Inflammatory macrophage (primary cell): ENCODE measurements around the gene FOXD3.

ENCODE experiments used
- DNase-seq, 2 donors: peaks; one replicate each; pipeline ENCODE4 v3.0.0-alpha.2; 2020 to 2022
- total RNA-seq, 18 experiments: gene quantifications; one replicate each; lab custom pipeline; 2026; ENCODE audit warnings: mixed read lengths in 6 of 18, inconsistent platforms in 2 of 18; lab: John Stamatoyannopoulos, UW

Gene FOXD3
- 0 to 7.0 (median 0) reads per million in 18 experiments for total RNA-seq

DNA sequence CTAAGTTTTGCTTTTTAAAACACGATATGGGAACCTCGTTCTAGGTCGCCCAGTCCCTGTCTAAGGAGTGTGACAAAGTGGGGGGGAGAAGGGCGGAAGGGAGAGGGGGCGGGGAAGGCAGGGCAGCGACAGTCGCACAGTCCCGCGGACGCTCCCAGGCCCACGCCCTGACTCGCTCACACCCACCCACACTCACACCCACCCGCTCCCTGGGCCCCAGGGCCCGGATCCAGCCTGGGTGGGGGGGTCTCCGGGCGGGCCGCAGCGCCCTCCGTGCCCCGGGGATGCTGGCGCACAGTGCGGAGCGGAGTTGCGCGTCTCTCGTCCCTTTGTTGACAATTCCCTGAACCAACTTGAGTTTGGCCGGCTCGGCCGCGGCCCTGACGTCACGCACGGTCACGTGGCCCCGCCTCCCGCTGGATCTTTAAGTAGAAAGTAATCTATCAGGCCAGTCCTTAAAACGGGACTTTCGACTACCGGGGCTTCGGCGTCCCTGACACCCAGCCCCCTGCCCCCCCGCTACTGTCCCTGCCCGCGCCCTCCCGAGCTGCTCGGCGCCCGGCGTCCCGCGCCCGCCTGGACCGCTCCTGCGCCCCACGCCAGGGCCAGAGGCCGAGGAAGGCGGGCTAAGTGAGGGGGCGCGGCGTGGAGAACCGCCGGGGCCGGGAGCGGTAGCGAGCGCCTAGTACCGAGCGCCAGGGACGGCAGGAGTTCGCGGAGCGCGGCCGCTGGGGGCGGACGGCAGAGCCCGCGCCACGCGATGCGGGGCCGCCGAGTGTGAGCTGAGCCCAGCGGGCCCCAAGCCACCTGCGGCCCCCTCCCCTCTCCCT is at the start of gene FOXD3:
FOXD3 (plus strand) TSS at position 454 of the 830 bp plus-strand sequence. CDS start 492 bp downstream, outside the sequence.
- peak; percentile 29 to 38 for DNase-seq

DNA sequence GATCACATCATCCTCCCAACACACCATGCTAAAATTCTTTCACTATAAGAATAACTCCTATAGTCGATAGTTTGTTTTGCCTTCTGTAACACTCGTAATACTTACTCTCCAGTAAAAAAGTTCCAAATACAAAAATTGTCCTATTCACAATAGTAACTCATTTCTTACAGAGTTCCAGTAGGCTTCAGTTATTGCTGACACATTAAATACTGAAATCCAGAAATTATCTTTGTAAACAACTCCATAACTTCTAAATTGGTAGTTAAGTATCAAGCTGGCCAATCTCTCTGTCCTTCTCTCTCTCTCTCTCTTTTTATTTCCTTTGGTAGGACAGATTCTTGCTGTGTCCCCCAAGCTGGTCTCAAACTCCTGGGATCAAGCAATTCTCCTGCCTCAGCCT is 49.6 kb upstream of the FOXD3 start:
- DNase-seq, result no peak

DNA sequence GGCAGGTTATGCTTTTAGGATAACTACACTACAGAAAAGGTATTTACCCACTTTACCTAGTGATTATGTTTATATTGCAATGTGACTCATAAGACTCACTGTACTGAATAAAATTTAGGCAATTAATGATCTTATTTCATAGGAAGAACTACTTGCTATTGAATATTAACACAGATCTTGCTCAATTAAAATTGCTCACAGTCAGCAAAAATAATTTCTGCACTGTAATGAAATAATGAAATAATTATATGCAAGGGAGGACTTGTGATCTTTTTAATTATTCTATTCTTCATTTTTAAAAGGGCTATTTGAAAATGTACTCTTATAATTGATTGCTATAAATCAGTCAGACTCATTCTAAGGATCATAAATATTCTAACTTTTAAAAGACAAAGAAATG is 48.0 kb upstream of the FOXD3 start:
- DNase-seq, result no peak

DNA sequence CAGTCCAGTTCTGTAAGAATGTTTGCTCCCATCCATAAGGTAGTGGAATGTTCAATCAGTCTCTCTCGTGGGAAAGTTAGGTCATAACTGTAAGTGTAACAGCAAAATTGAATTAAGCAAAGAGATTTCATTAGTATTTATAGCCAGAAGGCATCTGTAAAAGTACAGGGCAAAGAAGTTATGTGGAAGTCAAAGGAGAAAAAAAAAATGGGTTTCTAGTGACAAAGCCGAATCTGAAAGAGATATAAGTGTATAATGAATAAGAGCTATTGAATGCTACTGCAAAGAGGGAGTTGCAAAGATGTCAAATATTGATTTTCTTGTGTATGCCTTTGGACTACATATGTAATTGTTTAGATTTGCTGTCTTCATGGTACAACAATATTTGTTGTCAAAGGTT is 47.4 kb upstream of the FOXD3 start:
- DNase-seq, result no peak

DNA sequence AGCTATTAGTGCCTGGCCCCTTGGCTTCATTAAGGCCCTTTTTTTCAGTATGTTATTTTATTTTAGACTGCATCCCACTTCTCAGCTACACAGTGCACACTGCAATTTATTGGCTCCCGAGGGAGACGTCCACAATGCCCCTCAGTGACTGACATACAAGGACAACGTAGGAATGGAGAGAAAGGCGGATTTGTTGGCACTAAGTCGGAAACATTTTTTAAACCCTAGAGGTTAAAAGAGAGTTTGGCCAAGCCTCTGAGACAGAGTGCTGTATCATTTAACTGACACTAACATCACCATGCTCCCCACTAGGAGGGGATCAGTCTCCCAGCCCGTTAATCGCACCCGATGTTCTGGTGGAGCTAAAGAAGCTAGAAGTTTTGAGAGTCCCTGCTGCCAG is 45.7 kb upstream of the FOXD3 start:
- DNase-seq, result no peak

GRCh38 chr1:63277195-63278192 is 44.9 kb upstream of the FOXD3 start:
- no peak for DNase-seq

DNA sequence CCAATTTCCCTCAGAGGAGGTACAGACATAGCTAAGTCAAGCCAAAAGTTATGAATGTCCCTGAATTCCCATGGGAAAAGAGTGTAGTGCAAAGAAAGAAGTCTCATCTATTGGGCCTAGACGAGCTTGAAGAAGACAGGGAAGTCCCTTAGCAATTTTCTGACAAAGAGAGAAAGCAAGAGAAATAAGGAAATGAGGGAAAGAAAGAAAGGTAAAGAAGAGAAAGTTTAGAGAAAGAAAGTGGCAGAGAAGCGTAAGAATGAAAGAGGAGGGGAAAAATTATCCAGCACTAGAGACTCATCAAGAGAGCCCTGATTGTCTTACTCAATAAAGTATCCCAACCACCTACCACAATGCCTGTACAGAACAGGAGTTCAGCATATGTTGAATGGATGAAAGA is 40.6 kb upstream of the FOXD3 start:
- DNase-seq, result no peak

DNA sequence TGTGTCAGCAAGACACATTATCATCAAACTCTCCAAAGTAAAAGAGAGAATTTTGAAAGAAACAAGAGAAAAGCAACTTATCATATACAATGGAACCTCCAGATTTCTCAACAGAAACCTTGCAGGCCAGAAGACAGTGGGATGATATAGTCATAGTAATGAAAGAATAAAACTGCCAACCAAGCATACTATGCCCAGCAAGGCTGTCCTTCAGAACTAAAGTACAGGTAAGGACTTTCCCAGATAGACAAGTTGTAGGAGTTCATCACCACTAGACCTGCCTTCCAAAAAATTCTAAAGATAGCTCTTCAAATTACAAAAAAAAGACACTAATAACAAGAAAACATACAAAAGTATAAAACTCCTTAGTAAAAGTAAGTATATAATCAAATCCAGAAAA is 33.2 kb upstream of the FOXD3 start:
- no peak for DNase-seq

DNA sequence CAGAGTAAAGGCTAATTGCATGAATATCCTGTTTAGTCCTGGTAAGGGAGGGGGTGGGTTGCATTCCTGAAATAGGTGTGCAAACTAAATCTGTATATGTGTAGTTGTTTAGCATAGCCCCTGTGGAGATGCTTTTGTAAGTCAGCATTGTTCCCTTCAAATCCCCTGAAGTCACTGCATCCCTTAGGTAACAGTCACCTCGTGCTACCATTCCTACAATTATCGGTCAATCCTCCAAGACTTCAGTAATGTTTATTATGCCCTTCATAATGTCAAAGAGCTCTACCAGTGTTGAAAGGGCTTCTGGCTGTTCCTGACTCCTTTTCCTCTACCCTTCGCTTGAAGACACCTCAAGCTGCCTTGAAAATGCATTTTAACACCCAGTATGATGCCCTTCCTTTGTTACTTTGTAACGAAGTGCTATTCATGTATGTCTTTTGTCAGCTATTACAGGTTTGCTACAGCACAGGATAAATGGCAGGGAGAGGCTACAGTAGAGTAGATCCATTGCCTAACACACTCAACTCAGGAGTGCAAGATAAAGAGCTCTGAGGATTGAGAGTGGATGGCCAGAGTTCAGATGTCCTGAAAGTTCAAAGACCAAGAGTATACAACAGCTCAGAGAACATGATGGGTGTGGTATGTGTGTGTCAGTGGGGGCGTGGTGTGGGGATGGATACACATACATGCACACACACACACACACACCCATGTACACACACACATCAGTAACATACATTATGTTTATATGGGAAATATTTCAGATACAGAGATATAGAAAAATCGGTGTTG is 27.4 kb upstream of the FOXD3 start:
- DNase-seq, result no peak

DNA sequence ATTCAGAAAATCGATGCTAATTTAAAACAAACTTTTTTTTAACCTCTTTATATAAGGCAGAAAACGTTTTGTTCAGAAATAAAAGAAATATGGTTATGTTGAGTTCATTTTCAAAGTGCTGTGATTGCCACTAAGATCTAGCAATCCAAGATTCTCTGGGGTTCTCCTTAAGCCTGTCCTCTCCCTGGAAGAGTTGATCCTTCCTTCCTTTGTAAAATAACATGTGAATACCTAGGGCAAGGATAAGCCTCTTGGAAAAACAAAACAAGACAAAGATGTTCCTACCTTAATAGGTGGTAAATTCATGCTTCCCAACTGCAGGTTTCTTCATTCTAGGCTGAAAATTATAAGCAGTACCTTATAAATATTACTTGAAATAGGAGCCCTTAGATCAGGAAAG is 18.0 kb upstream of the FOXD3 start:
- no peak for DNase-seq

GRCh38 chr1:63305043-63305442 is 17.3 kb upstream of the FOXD3 start:
- no peak for DNase-seq

DNA sequence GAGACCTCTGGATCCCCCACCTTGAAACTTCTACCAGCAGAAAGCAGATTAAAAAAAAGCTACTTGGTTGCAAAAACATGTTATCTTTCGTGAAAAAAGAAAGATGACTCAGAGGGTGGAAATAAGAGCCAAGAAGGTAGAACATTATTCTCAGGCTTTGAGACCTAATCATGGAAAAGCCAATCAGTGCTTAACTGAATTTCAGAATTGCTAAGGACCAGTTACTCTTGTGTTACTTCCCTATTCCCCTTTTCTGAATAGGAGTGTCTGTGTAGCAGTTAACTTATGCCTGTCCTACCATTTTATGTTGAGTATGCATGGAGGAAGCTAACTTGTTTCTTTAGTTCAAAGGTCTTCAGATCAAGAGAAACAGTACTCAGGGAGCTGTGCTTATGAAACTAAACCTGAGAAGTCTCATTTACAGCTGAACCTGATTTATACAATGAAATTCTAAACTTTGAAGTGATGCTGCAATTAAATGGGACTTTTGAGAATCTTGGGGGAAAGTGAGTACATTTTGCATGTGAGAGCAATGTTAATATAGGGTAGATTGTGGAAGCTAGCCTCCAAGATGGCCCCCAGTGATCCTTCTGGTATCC is 15.1 kb upstream of the FOXD3 start:
- DNase-seq, result no peak

- no peak for DNase-seq
Measured at GRCh38 chr1:63316598-63316983, 5.8 kb upstream of the FOXD3 start.

DNA sequence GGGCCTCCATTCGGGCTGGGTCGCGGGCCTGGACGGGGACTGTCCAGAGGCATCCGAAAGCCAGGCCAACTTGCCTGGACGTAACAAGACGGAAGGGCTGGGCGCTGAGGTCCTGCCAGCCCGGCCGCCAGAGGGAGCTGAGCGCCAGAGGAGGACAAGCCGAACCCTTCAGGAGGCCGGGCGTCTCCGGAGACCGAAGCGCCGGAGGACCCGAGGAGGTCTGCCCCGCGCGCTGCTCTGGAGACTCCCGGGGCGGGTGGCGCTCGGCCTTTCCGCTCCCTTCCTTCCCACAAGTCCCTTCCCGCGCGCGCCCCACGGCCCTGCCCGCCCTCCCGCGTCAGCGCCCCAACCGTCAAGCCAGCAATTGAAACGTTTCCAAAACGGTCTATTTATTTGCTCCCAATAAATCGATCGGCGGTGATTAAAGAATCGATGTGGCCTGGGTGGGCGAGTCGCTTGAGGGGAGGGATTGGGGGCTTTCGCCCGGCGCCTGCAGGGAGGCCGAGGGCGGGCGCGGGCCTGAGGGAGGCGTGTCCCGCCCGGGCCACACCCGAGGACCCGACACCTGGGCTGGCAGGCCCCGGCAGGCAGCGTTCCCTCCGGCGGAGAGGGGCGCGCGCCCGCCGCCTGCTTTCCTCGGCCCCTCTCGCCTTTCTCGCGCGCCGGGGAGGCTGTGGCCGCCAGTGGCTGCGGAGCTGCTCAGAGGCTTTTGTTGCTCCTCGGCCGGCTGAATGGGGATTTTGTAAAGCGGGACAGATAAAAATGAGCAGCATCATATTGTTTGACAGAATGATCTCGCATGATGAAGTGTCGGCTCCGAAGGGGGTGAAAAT is 5.2 kb upstream of the FOXD3 start:
- peak; percentile 77 to 79 for DNase-seq

GRCh38 chr1:63317817-63318152 is 4.6 kb upstream of the FOXD3 start:
- no peak for DNase-seq

GRCh38 chr1:63318201-63318979 is 4.0 kb upstream of the FOXD3 start:
- DNase-seq, result no peak

GRCh38 chr1:63319046-63320021 is 3.0 kb upstream of the FOXD3 start:
- no peak for DNase-seq

DNA sequence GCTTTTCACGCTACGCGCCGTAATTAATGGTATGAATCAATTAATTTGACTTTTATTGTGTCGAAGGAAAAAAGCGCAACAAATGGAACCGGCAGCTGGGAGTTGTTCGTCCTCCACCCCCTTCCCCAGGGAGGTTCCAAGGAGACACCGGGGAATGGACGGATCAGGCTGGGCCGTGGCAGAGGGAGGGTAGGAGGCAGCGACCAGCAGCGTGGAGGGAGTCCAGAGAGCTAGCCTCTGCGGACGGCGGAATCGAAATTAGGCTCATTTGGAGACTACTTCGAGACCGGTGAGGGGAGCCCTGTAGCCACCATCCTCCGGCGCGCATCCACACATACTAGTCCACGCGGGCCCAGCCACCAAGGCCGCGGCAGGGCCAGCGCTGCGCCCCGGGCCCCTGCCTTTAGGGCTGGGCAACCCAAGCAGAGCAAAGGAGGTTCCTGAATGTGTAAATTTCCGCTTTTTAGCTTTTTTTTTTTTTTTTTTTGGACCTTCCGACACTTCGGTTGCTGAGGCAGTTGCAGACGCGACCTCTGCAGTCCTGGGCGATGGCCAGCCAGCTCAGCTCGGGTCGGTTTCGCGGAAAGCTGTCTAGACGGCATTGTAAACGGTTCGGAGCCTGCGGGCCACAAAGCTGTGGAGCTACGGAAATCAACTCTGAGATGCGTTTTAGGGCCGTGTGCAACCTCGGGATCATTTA is 2.2 kb upstream of the FOXD3 start:
- peak in 1 of 2 donors; percentile 20 for DNase-seq
